MCF 10A (cell line): ENCODE results near the gene PLEKHO1. TPM values are rescaled to one million over a fixed set of nuclear protein-coding genes. Genes with fewer than 3 reads are reported as not detected.

Experiments used
- BruUV-seq: library from RNA; stranded (reverse); fragments of 400-500 nt; replicated peaks from 2 replicates; lab custom pipeline; 2021; lab: Mats Ljungman, UMichigan
- CTCF ChIA-PET: fragments of 300-600 bp; sonication (Branson Sonifier 250); formaldehyde crosslinking; extraction: SDS; loops from one replicate; lab custom pipeline; 2021; ENCODE audit warnings: antibody characterized with exemption, inconsistent platforms; lab: Yijun Ruan, JAX
- POLR2A ChIA-PET: fragments of 300-600, 350-650 bp; sonication (Branson Sonifier 250); formaldehyde crosslinking; extraction: SDS; loops from one replicate; lab custom pipeline; 2020; ENCODE audit warnings: antibody characterized with exemption, inconsistent platforms; lab: Yijun Ruan, JAX
- DNase-seq: peaks from one replicate; pipeline ENCODE4 v3.0.0-alpha.2; 2018; ENCODE audit not compliant: unreplicated experiment
- H3K27ac Mint-ChIP-seq: one replicate; pipeline ENCODE4 v1.8.0; 2022; ENCODE audit warnings: mild to moderate bottlenecking, low read depth, mixed read lengths; ENCODE audit not compliant: unreplicated experiment
- H3K27me3 Mint-ChIP-seq: one replicate; pipeline ENCODE4 v1.8.0; 2022; ENCODE audit warnings: mixed read lengths; ENCODE audit not compliant: insufficient read depth, unreplicated experiment
- H3K36me3 Mint-ChIP-seq: one replicate; pipeline ENCODE4 v1.8.0; 2022; ENCODE audit warnings: mild to moderate bottlenecking, moderate library complexity, mixed read lengths; ENCODE audit not compliant: insufficient read depth, unreplicated experiment
- H3K4me1 Mint-ChIP-seq: one replicate; pipeline ENCODE4 v1.8.0; 2022; ENCODE audit warnings: mixed read lengths; ENCODE audit not compliant: insufficient read depth, unreplicated experiment
- H3K4me3 Mint-ChIP-seq: one replicate; pipeline ENCODE4 v1.8.0; 2022; ENCODE audit warnings: mild to moderate bottlenecking, moderate library complexity, mixed read lengths; ENCODE audit not compliant: unreplicated experiment
- H3K9me3 Mint-ChIP-seq: one replicate; pipeline ENCODE4 v1.8.0; 2022; ENCODE audit warnings: mixed read lengths; ENCODE audit not compliant: unreplicated experiment
- CTCF ChIP-seq: fragments of 200-600 bp; IDR thresholded peaks from one replicate; pipeline ENCODE4 v1.8.0; 2022; ENCODE audit warnings: antibody characterized with exemption, mild to moderate bottlenecking; ENCODE audit not compliant: unreplicated experiment
- intact Hi-C: fragments of 100-400 bp; cut with micrococcal nuclease; formaldehyde crosslinking; loops from 2 replicates; pipeline ENCODE4 v1.14.1; 2022
- total RNA-seq: library from RNA; stranded (reverse); gene quantifications from 2 replicates; pipeline ENCODE4 v1.2.3, GENCODE V29; 2022

The PLEKHO1 gene
- total RNA-seq, 1 experiment from 2014 or later = 1.9 TPM

GRCh38 chr1:150146849-150147542 is 2.7 kb upstream of the PLEKHO1 start:
- Mint-ChIP-seq H3K27ac (no peak overlapping the region), H3K27me3 (no peaks in the 10 kb centered on the region), H3K9me3 (no peaks in the 10 kb centered on the region), H3K36me3 (no peaks in the 10 kb centered on the region), H3K4me3 (no peak overlapping the region), H3K4me1 (peaks cover 6% of the 10 kb centered on the region)
- BruUV-seq = no TSS peak
- intact Hi-C loops = no loop called here
- no peak for TF ChIP-seq CTCF
- CTCF ChIA-PET = interaction anchor here (0.6 to 1.6 kb wide), 4 partner anchors 10 to 75 kb away, joined by 3 read pairs; no protein-coding TSS in a partner anchor
- DNase-seq = no peak
- POLR2A ChIA-PET = interaction anchor here (1.3 kb wide), 1 partner anchor 19 kb away, joined by 5 read pairs; no protein-coding TSS in a partner anchor

- H3K4me3 Mint-ChIP-seq = peak overlapping the region; percentile 62
- no peaks in the 10 kb centered on the region for H3K27me3 Mint-ChIP-seq
- H3K4me1 Mint-ChIP-seq = peaks cover 6% of the 10 kb centered on the region
- no peak for TF ChIP-seq CTCF
- BruUV-seq = no TSS peak
- CTCF ChIA-PET = interaction anchor here (0.6 to 1.9 kb wide), 3 partner anchors 16 to 837 kb away, joined by 3 to 9 read pairs (median 3); no protein-coding TSS in a partner anchor
- no peaks in the 10 kb centered on the region for H3K36me3 Mint-ChIP-seq
- no peak for DNase-seq
- no peak overlapping the region for H3K27ac Mint-ChIP-seq
- H3K9me3 Mint-ChIP-seq = no peaks in the 10 kb centered on the region
- POLR2A ChIA-PET = interaction anchor here (0.6 to 1.2 kb wide), 4 partner anchors 11 to 64 kb away, joined by 3 read pairs; no protein-coding TSS in a partner anchor
- intact Hi-C loops = no loop called here
Measured at GRCh38 chr1:150148837-150149270, 862 bp upstream of the PLEKHO1 start.

GRCh38 chr1:150150133-150151021 is 661 bp downstream of the PLEKHO1 start:
- intact Hi-C loops = no loop called here
- ChIA-PET POLR2A (interaction anchor here (0.6 to 1.2 kb wide), 5 partner anchors 13 to 213 kb away, joined by 3 to 4 read pairs (median 3); no protein-coding TSS in a partner anchor), CTCF (interaction anchor here (0.6 to 1.9 kb wide), 3 partner anchors 15 to 769 kb away, joined by 3 to 9 read pairs (median 3); no protein-coding TSS in a partner anchor)
- no peak for TF ChIP-seq CTCF
- H3K4me1 Mint-ChIP-seq = peaks cover 6% of the 10 kb centered on the region
- no peaks in the 10 kb centered on the region for H3K9me3 Mint-ChIP-seq
- H3K27me3 Mint-ChIP-seq = no peaks in the 10 kb centered on the region
- H3K4me3 Mint-ChIP-seq = peak overlapping the region; percentile 62
- no peak for DNase-seq
- H3K36me3 Mint-ChIP-seq = no peaks in the 10 kb centered on the region
- no TSS peak for BruUV-seq
- H3K27ac Mint-ChIP-seq = no peak overlapping the region
